GM21528 (cell line): ENCODE results near the gene TBL1XR1.

ENCODE experiments used
- ATAC-seq: cut with Tn5 transposase; IDR thresholded peaks from one replicate; pipeline ENCODE4 v1.9.1; 2021; ENCODE audit warnings: mild to moderate bottlenecking, moderate library complexity; ENCODE audit not compliant: unreplicated experiment, low FRiP score

Gene TBL1XR1

DNA sequence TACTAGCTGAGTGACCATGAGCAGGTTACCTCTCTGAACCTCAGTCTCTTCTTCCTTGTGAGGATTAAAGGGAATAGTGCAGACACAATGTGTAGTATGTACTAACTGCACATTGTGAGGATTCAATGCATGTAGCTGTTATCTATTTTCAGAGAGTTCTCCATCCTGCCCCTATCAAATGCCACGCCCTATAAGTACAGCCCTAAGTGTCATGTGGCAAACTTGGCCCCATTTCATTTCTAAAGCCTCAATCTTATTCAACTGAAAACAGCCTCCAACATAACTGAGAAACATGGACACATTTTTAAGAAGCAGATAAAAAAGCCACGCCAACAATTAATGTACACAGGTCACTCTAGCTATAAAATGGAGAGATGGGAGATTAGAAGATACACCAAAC, 220.0 kb downstream of the TBL1XR1 start:
- no peak for ATAC-seq

DNA sequence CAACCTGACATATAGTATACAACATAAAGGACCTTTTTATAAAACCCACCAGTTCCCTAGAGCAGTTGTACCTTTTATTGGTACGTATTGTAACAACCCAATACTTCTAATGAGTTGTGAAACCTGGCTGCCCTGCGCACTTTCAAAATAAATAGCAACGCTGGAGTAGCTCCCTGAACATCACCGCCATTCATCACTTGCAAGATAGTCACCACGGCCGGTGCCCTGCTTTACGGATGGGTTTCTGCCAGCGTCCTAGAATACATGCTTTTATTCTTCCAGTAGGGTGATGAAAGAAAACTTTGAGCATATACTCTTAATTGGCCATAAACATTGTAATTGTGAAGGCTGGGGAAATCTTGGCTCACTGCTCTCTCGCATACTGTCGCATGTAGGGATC, 220.7 kb downstream of the TBL1XR1 start:
- ATAC-seq, result no peak

DNA sequence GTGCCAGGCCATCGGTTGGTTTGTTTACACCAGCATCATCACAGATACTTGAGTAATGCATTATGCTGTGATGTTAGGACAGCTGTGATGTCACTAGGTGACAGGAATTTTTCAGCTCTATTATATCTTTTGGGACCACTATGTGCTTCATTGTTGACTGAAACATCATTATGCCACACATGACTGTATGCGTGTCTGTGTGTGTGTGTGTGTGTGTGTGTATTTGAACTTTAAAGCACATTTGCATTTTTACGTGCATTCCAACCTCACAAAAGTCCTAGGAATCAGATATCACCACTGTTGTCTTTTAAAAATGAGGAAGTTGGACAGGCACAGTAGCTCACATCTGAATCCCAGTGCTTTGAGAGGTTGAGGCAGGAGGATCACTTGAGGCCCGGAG, 223.0 kb downstream of the TBL1XR1 start:
- ATAC-seq, result no peak

DNA sequence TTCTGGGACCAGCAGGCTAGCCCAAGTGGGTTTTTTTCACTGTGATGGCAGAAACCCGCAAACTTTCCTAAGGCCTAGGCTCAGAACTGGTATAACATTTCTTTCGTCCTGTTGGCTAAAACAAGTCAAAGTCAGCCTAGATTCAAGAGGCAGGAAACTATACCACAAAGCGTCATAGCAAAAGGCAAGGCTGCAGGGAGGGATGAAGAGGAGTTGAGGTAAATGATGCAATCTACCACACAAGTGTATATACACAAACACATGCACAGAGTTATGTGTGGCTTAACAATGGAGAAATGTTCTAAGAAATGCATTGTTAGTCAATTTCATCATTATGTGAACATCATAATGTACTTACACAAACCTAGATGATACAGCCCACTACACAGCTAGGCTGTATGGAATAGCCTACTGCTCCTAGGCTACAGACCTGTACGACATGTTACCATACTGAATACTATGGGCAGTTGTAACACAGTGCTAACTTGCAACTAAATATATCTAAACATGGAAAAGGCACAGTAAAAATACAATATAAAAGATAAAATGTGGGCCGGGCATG, 225.6 kb downstream of the TBL1XR1 start:
- ATAC-seq, result no peak

DNA sequence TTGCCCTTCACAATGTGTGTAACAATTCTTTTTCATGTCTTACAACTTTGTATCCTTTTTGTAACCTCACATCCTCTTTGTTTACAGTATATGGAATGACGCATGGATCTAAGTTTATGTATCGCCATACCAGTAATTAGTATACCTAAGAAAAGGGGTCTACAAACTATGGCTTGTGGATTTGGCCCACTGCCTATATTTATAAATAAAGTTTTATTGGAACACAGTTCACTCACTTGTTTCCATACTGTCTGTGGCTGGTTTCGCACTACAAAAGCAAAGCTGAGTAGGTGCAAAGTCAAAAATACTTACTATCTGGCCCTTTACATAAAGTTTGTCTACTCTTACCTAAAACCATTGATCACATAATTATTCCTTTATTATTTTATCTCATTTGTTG, 226.5 kb downstream of the TBL1XR1 start:
- no peak for ATAC-seq

DNA sequence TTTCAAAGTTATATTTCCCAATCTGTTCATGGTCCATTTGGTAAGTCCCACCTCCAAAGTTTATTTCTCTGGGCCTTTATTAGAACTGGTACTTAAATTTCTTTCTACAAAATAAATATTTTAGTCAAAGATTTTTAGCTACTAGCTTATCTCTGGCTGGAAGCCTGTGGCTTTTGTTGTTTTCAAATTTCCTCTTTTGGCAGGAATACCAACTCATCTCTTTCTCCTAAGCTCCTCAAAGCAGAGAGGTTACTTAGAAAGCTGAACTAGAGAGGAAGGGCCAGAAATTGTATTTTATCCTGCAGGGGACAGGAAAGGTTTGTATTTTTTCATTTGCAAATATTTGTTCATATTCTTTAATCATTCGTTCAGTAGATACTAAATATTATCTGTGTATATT, 227.8 kb downstream of the TBL1XR1 start:
- no peak for ATAC-seq
